GM12864 (cell line): ENCODE data around the gene NINJ2.

ENCODE experiments used
- DNase-seq: peaks from one replicate; pipeline ENCODE4 v3.0.0-alpha.2; 2011; ENCODE audit warnings: low read depth
- H3K4me3 ChIP-seq: 2 replicates; pipeline ENCODE4 v1.5.1; 2011; ENCODE audit warnings: mild to moderate bottlenecking, low read depth, low read length, control low read depth
- TF ChIP-seq, protein P1 (sequence below): IDR thresholded peaks from 2 replicates; pipeline ENCODE4 v1.5.1; 2011; ENCODE audit warnings: low read depth, mild to moderate bottlenecking, moderate library complexity, low read length, control low read depth, inconsistent platforms; ENCODE audit errors: missing control alignments

The NINJ2 gene

DNA sequence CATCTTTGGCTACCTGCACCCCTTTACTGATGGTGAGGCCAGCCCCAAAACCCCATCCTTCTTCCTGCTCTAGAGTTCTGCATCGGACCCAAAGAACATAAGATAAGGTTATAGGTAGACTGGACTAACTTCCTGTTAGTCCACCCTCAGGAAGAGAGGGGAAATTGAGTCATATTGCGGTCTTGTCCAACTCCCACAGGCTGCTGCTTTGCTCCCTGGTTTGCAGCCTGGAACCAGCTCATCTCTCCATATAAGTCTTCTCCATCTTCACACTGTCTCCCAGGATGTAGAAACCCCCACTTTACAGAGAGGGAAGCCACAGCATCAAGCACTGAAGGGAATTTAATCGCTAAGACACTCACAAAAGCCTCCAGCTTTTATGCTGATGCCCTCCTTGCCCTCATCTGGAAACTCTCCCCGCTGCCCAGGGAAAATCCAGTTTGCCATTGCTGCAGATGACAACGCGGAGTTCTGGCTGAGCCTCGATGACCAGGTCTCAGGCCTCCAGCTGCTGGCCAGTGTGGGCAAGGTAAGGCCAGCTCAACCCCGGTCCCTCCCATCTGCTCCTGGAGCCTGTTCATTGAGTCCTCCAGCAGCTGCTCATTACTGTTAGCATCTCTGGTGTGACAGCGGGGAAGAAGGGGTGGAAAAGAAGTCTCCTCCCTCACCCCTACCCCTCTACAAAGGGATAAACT, 118.2 kb downstream of the NINJ2 start:
- H3K4me3 ChIP-seq = no peak overlapping the region
- no peak for DNase-seq
- TF ChIP-seq, protein P1, sequence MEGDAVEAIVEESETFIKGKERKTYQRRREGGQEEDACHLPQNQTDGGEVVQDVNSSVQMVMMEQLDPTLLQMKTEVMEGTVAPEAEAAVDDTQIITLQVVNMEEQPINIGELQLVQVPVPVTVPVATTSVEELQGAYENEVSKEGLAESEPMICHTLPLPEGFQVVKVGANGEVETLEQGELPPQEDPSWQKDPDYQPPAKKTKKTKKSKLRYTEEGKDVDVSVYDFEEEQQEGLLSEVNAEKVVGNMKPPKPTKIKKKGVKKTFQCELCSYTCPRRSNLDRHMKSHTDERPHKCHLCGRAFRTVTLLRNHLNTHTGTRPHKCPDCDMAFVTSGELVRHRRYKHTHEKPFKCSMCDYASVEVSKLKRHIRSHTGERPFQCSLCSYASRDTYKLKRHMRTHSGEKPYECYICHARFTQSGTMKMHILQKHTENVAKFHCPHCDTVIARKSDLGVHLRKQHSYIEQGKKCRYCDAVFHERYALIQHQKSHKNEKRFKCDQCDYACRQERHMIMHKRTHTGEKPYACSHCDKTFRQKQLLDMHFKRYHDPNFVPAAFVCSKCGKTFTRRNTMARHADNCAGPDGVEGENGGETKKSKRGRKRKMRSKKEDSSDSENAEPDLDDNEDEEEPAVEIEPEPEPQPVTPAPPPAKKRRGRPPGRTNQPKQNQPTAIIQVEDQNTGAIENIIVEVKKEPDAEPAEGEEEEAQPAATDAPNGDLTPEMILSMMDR = no peak

DNA sequence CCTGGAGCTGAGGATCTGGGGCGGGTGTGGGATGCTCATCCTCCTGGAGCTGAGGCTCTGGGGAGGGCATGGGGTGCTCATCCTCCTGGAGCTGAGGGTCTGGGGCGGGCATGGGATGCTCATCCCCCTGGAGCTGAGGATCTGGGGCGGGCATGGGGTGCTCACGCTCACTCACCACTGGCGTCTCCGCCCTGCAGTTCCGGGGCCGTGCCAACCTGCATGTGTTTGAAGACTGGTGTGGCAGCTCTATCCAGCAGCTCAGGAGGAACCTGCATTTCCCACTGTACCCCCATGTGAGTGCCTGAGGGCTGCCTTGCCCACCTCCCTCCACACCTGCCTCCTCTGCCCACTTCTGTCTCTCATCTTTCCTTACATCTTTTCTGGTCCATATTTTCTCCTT, 119.1 kb downstream of the NINJ2 start:
- no peak for DNase-seq
- no peak overlapping the region for H3K4me3 ChIP-seq
- TF ChIP-seq, protein P1 = no peak

DNA sequence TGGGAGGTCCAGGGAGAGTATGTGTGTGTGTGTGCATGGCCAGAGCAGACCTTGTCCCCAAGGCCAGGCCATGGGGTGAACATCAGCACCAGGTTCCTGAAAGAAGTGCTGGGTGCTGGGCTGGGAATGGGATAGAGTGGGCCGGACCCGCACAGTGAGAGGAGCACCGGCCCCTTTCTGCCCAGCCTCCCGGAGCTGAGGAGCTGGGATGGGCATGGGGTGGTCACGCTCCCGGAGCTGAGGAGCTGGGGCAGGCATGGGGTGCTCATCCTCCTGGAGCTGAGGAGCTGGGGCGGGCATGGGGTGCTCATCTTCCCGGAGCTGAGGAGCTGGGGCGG, 120.2 kb downstream of the NINJ2 start:
- no peak overlapping the region for H3K4me3 ChIP-seq
- no peak for DNase-seq
- TF ChIP-seq, protein P1 = no peak

DNA sequence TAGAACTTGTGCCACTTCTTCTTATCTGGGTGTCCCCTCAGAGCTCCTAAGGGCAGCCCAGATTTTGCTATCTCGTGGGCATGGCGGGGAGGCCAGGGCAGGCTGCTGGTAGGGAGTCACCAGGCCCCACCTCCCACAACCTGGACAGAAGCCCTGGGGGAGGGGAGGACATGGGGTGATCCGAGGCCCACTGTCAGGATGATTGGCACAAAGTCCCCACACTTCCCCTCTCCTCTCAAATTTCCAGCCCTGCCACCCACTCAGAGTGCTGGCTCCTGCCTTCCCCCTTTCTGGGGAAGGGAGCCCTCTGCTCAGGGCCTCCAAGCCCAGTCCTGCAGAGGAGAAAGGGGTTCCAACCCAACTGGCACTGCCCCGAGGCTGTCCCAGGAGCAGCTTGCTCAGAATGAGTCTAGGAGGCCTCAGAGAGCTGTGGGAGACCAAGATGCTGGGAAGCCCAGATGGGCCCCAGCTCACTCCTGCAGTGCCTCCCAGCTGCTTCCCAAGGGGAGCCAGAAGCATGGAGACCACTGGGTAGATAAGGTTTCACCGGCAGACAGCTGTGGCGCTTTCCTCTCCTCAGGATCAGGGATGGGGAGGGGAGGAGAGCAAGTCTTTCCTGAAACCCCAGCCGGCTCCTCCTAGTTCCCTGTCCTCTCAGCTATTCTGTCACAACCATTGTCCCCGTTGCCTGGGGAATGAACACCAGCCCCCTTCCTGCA, 120.7 kb downstream of the NINJ2 start:
- no peak for DNase-seq
- TF ChIP-seq, protein P1 = no peak

GRCh38 chr12:541676-542324, 121.4 kb downstream of the NINJ2 start:
- no peak for DNase-seq
- TF ChIP-seq, protein P1 = no peak
- no peak overlapping the region for H3K4me3 ChIP-seq

More for the DNA sequence above, 120.7 kb downstream of the NINJ2 start:
- H3K4me3 ChIP-seq = no peak overlapping the region

GRCh38 chr12:539540-540310, 123.5 kb downstream of the NINJ2 start:
- no peak overlapping the region for H3K4me3 ChIP-seq
- TF ChIP-seq, protein P1 = no peak
- no peak for DNase-seq
